NCI-H774 (cell line): ENCODE measurements around the gene SIK2.
"Not testable (repeated sequence)": the region's sequence is repeated elsewhere in the genome, so short reads cannot be mapped to it uniquely, and the experiment has no call there.

Experiments used
- DNase-seq: peaks from one replicate; lab custom pipeline; 2025; lab: John Stamatoyannopoulos, UW

SIK2 gene

DNA sequence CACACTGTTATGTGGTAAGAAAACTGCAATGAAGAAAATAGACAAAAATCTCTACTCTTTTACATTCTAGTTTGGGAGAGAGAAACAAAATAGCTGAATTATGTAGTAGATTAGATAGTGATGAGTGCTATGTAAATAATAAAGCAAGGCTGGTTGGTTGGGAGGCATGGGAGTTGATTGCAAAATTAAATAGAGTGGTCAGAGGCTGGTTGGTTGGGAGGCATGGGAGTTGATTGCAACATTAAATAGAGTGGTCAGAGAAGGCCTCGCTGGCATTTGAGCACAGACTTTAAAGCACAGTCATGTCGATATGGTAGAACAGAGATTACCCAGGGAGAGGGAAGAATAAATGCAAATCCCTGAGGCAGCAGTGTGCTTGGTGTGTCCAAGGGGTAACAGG is 22.4 kb downstream of the SIK2 start:
- no peak for DNase-seq

DNA sequence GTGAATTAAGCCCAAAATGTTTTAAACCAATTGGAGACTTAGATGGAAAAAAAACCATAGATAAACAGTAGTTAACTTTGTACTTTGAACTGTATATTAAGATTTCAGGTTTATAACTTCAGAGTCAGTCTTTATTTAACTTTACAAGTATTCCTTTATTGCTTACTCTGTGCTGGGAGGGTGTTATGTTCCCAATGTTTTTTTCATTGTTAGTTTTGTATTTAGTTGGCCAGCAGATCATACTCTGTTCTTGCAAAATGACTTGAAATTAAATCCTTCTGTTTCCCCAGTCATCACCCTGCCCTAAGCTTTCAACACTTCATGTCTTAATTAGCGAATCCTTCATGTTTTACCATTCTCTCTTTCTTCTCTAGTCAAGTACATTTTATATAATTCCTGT is 25.3 kb downstream of the SIK2 start:
- no peak for DNase-seq

DNA sequence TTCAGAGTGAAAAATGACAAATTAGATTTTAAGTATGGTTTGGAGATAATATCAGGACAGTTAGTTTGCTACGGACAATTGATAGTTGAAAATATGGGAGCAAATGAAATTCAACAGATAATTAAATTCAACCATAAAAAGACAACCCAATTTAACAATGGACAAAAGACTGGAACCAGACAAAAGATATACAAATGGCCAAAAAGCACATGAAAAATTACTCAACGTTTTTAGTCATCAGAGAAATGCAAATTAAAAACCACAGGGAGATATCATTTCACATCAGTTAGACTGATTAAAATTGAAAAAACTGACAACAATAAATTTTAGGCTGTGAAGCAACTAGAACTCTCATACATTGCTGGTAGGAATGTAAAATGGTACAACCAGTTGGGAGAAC is 27.2 kb downstream of the SIK2 start:
- no peak for DNase-seq

DNA sequence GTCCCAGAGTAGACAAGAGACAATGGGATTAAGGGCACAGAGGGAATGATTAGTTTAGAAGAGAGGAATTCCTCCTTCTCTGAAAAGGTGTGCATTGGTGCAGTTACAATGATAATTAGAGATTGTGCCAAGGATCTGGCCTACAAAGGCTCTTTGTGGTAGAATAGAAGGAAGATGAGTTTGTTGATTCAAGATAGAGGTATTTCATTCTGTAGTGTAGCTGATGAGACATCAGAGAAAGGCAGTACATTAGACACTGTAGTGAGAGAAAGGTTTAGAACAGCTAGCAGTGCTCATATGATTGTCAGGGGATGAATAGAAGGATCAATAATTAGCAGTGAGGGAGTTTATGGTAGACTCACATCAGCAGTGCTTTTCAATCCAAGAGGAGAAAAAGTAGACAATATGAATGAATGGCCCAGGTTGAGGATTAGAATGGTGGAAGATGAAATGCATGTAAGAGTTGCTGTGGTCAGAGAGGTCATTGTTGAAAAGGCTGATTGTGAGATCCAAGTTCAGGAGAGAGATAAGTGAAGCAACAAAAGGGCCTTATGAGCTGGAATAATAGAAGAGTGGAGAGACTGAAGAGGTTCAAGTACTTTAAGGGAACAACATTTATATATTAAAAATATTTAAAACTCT is 28.9 kb downstream of the SIK2 start:
- no peak for DNase-seq

DNA sequence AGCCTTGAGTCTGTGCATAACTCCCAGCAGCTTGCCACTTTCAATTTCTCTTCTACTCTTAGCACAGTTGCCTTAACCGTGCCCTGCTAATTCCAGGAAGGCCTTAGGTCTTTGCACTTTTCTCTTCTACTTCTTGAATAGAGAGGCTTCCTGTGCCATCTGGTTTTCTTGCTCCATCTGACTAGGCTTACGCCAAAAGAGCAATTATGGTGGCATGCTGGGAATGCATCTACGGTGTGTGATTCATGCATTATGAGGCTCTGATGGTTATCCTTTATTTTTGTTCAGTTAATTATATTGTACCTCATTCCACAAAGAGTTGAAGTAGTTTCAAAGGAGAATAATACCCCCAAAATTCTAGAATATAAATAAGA is 29.4 kb downstream of the SIK2 start:
- no peak for DNase-seq

DNA sequence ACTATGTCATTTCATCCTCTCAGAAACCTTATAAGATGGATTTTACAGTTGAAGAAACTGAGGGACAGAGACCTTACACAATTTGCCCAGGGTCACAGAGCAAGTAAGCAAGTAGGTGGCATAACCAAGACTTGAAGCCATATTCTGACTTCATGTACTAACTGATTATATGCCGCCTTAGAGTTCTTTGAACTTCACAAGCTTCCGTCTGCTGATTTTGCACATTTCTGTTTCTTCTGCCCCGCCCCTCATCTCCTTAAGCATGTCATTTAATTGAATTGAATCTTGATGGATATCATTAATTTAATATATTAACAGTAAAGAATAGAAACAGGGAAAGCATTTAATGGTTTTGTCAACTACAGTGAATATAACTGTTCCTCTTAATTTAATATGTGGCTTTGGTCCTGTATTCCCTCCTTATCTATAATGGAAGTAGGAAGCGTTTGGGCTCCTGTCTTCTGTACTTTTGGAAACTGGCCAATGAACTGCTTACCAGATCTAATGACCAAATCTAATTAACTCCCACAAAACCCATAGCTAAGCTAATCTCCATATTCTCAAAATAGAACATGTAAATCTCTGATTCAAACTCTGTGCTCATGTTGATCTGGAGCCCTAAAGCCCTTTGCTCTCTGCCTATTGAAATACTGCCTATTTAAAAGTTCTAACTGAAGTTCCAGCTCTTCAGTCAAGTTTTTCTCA is 30.4 kb downstream of the SIK2 start:
- no peak for DNase-seq

DNA sequence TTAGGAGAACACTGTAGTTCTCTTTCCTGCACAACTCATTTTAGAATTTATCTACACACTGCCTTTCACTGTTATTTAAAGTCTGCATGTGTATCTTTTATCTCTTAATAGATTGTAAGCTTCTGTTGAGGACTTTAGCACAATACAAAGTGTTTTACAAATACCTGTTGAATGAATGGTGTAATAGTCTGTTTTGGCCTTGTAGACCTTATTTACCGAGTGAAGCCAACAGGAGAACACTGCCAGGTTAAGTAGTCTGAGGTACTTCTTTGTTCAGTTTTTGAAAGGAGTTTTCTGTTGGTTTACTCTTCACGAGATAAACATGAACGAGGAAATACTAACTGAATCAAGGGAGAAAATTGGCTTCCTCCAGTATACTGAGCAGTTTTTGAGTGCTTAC is 31.0 kb downstream of the SIK2 start:
- peak; percentile 69 for DNase-seq

DNA sequence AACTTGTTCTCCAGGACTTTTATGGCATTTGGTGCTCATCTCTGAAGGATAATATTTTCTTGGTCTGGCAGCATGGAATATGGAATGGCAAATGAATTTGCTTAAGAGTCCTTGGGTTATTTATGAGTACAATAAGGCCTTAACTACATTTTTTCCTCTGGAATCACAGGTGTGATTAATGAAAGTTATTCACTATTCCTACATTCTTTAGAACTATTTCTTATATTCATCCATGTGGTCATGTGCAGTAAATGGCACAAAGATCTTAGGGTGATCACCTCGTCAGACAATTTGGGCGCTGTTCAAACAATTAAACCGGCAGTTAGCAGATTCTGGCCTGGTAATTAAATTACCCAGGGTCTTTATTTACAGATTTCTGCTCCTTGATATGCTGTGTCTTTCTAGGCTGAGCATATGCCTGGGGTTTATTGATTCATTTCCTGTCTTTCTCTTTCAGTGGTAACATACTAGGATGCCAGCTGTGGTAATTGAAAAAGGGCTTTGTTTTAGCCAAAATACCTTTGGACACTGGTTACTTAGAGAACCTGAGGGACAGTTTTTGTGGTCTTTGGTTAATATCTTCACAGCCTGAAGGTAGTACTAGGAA is 31.6 kb downstream of the SIK2 start:
- DNase-seq, result no peak

DNA sequence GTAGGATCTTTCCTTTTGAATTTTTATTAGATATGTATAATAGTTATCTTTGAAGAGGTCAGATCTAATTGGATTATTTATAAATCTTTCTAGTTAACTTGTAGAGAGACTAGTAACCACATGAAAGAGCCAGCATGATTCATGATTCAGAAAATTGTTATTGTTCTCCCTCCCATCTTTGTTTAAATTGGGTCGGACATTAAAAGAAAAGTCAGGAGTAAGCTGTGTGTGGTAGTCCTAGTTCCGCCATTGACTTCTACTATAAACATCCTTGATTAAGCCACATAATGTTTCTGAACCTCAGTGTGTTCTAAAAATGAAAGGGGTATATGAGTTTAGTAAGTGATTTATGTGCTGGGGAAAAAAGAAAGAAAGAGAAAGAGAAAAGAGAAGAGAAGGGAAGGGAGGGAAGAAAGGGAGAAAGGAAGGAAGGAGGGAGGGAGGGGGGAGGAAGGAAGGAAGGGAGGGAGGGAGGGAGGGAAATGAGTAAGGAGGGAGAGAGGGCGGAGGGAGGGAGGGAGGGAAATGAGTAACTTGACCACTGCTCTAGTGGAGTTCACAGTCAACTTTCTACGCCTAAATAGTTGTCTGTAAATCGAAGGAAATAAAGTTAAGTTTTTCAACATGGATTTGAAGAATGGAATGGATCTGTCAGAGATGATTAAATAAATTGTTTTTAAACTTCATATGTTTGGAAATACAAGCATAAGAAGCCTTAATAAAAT is 32.9 kb downstream of the SIK2 start:
- no peak for DNase-seq

DNA sequence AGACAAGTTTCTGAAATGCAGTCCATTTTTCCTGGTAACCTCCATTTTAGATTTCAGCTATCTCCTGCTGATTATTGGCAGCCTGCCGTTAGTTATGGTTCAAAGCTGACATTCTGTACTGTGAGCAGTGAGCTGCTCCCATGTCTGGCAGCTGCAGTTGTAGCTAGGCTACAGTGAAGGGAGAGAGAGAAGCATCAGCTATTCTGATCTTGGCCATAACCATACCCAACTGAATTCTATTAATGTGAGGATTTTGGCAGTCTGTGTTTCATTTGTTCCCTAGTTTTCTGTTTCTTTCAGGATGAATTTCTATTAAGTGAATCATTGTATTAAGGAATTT is 33.4 kb downstream of the SIK2 start:
- peak; percentile 42 for DNase-seq

DNA sequence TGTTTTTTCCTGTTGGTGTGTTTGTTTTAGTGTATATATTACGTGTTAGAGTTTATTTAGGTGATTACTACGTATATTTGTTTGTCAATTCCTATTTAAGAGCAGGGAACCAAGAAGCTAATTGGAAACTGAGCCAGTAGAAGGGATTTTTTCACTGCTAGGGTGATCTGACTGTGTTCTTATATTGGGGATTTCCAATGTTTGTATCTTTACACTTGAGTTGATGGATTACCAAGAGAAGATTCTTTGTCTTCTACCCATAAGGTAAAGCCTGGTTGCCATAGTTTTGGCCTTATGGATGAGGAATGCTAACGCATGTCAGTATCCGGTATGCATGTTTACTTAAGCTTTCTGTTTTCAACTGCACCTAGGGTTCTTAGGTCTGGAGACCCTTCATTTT is 35.6 kb downstream of the SIK2 start:
- DNase-seq, result no peak

DNA sequence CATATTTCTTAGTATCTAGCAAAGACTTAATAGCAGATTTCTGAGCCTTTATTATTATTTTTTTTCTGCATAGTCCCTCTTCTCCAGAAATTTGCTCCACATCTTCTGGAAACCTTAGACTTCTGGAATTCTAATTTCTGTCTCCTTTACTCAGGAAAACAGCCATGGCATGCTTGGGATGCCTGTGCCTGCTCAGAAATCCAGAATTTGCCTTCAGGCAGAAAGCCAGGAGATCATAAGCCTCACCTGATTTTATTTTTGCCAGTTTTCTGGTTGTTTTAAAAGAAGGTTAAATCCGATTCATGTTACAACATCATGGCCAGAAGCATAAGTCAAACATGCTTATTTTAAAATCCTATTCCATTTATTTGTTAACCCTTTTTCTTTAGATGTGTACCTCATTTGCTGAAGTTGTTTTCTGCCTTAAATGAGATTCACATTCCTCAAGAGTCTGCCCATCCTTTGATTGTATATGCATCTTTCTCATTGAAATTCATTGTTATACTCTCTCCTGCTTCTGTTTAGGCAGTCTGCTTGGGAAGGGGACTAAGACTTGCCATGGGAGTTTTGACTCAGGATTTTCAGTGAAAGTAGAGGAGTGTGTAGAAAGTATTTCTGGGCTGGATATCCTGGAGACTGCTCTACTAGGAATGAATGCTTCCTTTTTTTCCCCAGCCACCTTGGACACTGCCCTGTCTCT is 37.1 kb downstream of the SIK2 start:
- DNase-seq, result no peak

DNA sequence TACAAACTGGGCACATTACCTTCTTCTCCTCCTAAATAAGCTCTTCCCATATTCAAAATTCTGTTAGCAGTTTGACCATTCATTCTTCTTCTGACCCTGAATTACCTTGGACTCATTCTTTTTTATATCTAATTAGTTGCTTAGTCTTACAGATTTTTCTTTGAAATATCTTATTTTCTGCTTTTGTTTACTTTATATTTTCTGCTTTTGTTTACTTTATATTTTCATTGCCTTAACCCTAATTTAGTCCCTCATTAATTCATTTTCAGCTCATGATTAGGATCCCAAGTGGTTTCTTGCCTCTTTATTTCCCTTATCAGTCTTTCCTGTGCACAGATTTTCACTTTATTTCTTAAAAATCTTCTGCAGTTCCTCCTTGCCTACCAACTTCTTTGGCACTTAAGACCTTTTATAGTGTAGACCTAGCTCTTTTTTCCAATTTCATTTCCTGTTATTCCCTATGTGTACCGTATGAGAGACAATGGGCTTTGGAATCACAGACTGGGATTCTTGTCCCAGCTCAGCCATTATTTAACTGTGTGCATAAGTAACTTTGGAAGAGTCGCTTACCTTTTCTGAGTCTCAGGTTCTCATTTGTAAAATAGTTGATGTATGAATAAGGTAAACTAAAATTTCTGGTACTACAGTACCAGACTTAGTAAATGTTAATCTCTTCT is 39.2 kb downstream of the SIK2 start:
- no peak for DNase-seq

DNA sequence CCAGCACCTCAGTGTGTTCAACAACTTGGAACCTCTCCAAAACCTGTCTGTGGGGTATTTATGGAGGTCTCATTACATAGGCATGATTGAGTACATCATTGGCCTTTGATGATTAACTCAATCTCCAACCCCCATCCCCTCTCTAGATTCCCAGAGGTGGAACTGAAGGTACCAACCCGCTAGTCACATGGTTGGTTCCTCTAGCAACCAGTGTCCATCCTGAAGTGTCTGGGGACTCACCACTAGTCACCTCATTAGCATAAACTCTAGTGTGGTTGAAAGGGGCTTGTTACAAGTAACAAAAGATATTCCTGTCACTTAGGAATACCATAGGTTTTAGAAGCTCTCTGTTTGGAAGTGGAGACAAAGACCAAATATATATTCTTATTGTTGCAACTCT is 40.3 kb downstream of the SIK2 start:
- DNase-seq, result no peak

DNA sequence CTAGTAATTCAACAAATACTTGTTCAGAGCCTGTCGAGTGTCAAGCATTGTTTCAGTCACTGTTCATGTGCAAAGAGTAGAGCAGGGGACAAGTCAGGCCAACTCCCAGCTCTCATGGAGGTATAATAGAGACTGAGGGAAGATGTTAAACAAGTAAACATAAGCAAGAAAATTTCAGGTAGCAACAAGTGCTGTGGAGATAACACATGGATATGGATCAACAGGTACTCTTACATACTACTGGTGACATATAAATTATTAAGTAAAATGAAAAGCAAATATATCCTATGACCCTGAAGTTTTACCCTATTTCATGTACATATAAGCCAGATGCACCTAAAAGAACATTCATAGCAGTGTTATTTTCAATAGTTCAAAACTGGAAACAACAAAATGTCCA is 42.7 kb downstream of the SIK2 start:
- no peak for DNase-seq

DNA sequence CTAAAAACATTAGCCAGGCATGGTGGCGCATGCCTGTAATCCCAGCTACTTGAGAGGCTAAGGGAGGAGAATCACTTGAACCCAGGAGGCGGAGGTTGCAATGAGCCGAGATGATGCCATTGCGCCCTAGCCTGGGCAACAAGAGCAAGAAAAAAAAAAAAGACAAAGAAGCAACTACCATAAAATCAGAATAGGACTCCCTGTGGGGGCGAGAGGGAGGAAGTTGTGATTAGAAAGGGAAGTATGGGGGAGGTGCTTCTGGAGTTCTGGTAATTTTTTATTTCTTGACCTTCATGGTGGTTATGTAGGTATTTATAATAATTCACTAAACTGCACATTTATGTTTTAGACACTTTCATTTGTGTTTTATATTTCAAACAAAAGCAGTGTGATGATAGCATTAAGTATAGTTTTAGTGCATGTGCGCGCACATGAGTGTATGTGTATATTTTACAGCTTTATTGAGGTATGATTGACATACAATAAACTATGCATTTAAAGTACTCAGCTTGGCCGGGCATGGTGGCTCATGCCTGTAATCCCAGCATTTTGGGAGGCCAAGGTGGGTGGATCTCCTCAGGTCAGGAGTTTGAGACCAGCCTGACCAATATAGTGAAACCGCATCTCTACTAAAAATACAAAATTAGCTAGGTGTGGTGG is 43.5 kb downstream of the SIK2 start:
- DNase-seq, result no peak

DNA sequence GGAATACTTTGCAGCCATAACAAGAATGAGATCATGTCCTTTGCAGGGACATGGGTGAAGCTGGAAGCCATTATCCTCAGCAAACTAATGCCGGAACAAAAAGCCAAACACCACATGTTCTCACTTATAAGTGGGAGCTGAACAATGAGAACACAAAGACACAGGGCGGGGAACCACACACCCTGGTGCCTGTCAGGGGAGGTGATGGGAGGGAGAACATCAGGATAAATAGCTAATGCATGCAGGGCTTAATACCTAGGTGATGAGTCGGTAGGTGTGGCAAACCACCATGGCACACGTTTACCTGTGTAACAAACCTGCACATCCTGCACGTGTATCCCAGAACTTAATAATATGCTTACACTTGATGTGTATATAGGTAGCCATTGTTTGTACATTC is 49.1 kb downstream of the SIK2 start:
- peak; percentile 33 for DNase-seq

DNA sequence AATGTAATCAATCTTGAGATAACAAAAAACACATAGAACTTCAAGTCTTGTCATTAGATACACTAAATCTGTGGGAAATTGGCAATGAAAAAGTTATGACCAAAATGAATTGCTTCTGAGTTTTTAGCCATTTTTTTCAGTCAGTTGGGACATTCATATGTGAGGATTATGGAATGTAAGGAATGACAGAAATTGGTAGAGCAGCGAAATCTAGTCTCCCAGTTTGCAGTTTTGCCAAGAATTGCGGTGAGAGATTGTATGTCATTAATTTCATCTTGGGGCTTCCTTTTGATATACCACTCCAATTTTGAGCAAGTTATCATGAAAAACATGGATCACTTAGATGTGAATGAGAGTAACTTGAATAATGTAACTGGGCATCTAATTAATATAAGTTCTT is 49.9 kb downstream of the SIK2 start:
- DNase-seq, result no peak

DNA sequence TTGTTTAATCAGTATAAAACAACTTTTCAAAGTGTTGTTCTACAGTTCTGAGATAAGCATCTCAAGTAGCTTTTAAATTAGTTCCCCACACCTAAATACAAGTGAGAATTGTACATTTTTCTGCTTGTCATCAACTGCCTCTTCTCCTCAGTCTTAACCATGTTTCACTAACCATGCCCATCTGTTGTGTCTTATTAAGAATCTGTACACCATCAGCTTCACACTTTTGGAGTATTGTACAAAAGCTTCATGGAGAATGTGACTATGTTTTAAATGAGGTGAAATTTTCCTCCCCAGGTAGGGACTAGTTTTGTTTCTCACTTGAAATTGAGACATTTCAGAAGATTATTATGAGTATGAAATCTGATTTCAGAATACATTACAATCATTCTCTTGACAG is 52.4 kb downstream of the SIK2 start:
- DNase-seq, result no peak

DNA sequence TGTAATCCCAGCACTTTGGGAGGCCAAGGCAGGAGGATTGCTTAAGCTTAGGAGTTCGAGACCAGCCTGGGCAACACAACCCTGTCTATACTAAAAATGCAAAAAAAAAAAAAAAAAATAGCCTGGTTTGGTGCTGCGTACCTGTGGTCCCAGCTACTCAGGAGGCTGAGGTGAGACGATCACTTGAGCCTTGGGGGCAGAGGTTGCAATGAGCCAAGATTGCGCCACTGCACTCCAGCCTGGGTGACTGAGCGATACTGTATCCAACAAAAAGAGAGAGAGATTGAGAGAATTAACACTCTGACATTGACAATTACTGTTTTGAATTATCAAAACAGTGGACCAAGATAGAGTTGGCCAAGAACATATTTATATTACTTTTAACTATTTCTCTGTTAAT is 53.7 kb downstream of the SIK2 start:
- no peak for DNase-seq

DNA sequence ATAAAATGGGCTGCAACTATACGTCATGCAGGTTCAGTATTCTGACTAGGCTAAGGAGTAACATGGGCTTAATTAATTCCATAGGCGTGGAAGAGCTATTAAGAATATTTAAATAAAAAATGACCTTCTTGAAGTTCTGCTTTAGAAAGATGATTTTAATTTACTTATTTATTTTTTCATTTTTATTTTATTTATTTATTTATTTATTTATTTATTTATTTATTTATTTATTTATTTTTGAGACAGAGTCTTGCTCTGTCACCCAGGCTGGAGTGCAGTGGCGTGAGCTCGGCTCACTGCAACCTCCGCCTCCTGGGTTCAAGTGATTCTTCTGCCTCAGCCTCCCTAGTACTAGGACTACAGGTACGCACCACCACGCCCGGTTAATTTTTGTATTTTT is 55.7 kb downstream of the SIK2 start:
- not testable (repeated sequence) for DNase-seq
